Keratinocyte (primary cell): ENCODE results near the gene FGFR2. TPM values are rescaled to one million over a fixed set of nuclear protein-coding genes. Genes with fewer than 3 reads are reported as not detected.

Experiments
- DNase-seq: peaks from one replicate; pipeline ENCODE4 v3.0.0-alpha.2; 2011; ENCODE audit warnings: low read depth, missing footprints, low spot score
- FAIRE-seq: peaks from 2 replicates; lab custom pipeline; 2011; peaks lifted over from hg19 to GRCh38; lab: Jason Lieb, UNC
- H2AFZ ChIP-seq: 2 replicates; pipeline ENCODE4 v1.6.0; 2012; ENCODE audit warnings: low read length, control low read depth, inconsistent platforms; ENCODE audit not compliant: control insufficient read depth
- H3K27ac ChIP-seq: 2 replicates; pipeline ENCODE4 v1.5.1; 2011; ENCODE audit warnings: low read length; ENCODE audit not compliant: control insufficient read depth, insufficient read depth
- H3K27me3 ChIP-seq: 3 replicates; pipeline ENCODE4 v1.6.0; 2011; ENCODE audit warnings: low read length; ENCODE audit not compliant: control insufficient read depth, insufficient read depth; ENCODE audit errors: extremely low read depth
- H3K36me3 ChIP-seq, 2 experiments: 2 replicates in 1 of 2; 3 replicates in 1 of 2; pipeline ENCODE4 v1.5.1; 2011; ENCODE audit warnings: low read length in 2 of 2, mild to moderate bottlenecking in 1 of 2; ENCODE audit not compliant: control insufficient read depth in 2 of 2, insufficient read depth in 2 of 2; ENCODE audit errors: extremely low read depth in 1 of 2
- H3K4me1 ChIP-seq: 3 replicates; pipeline ENCODE4 v1.5.1; 2011; ENCODE audit warnings: low read length; ENCODE audit not compliant: control insufficient read depth, insufficient read depth; ENCODE audit errors: extremely low read depth
- H3K4me2 ChIP-seq: 3 replicates; pipeline ENCODE4 v1.6.0; 2011; ENCODE audit warnings: low read depth, low read length; ENCODE audit not compliant: control insufficient read depth, insufficient read depth; ENCODE audit errors: extremely low read depth
- H3K4me3 ChIP-seq, 3 experiments: fragments of 200-600 bp in 1 of 3; sonication (generic) in 1 of 3; 2 replicates in 2 of 3; 3 replicates in 1 of 3; pipeline ENCODE4 v1.5.1; 2011 to 2016; ENCODE audit warnings: low read length in 3 of 3, mild to moderate bottlenecking in 3 of 3, control low read depth in 2 of 3, inconsistent platforms in 1 of 3, low read depth in 1 of 3, mixed read lengths in 1 of 3, mixed run types in 1 of 3, moderate library complexity in 1 of 3; ENCODE audit not compliant: control insufficient read depth in 2 of 3, insufficient read depth in 2 of 3; ENCODE audit errors: extremely low read depth in 1 of 3
- H3K79me2 ChIP-seq: 2 replicates; pipeline ENCODE4 v1.6.0; 2012; ENCODE audit warnings: low read length; ENCODE audit not compliant: control insufficient read depth, insufficient read depth
- H3K9ac ChIP-seq: 3 replicates; pipeline ENCODE4 v1.6.0; 2011; ENCODE audit warnings: low read length; ENCODE audit not compliant: control insufficient read depth, insufficient read depth; ENCODE audit errors: extremely low read depth
- H3K9me1 ChIP-seq: 3 replicates; pipeline ENCODE4 v1.6.0; 2011; ENCODE audit warnings: low read length; ENCODE audit not compliant: control insufficient read depth, insufficient read depth; ENCODE audit errors: extremely low read depth
- H3K9me3 ChIP-seq: 2 replicates; pipeline ENCODE4 v1.5.1; 2012; ENCODE audit warnings: low read depth, low read length; ENCODE audit not compliant: control insufficient read depth
- H4K20me1 ChIP-seq: 3 replicates; pipeline ENCODE4 v1.6.0; 2011; ENCODE audit warnings: low read length; ENCODE audit not compliant: control insufficient read depth, insufficient read depth; ENCODE audit errors: extremely low read depth
- EZH2 ChIP-seq: IDR thresholded peaks from one replicate; pipeline ENCODE4 v1.6.1; 2012; ENCODE audit warnings: inconsistent platforms, mild to moderate bottlenecking, low read length, moderate library complexity
- dilution Hi-C: fragments of 300-500 bp; cut with MboI; formaldehyde crosslinking; loops from one replicate; pipeline ENCODE4 v1.7.0; 2020; ENCODE audit warnings: low sequenced_read_pairs; ENCODE audit not compliant: extremely low pct_ligation_motif_present
- polyA plus RNA-seq, 5 experiments: library from polyadenylated mRNA; depleted of rRNA in 3 of 5; stranded (reverse) in 3 of 5; stranded (forward) in 1 of 5; unstranded in 1 of 5; fragments of >200 nt; gene quantifications; 1 replicate in 1 of 5; 2 replicates in 3 of 5; 3 replicates in 1 of 5; pipeline versions ENCODE4 v1.2.1 to v1.2.3, GENCODE V29; 2011 to 2012; ENCODE audit warnings: missing spikeins in 2 of 5, low read depth in 1 of 5, low replicate concordance in 1 of 5
- TF ChIP-seq, protein P1 (sequence below), 3 experiments: IDR thresholded peaks in 1 of 3; conservative IDR thresholded peaks in 1 of 3; optimal IDR thresholded peaks in 1 of 3; 2 replicates in 2 of 3; 3 replicates in 1 of 3; pipeline versions ENCODE3 to v1.5.1; 2011; ENCODE audit warnings: low read length in 3 of 3, mild to moderate bottlenecking in 3 of 3, moderate library complexity in 2 of 3, control low read depth in 1 of 3, inconsistent platforms in 1 of 3; ENCODE audit not compliant: insufficient read depth in 2 of 3; ENCODE audit errors: extremely low read depth in 1 of 3

Gene FGFR2
- polyA plus RNA-seq, 1 donor (not counting 4 experiments of a cell fraction or from before 2014, with no cell fraction given), result 20.6 TPM

DNA sequence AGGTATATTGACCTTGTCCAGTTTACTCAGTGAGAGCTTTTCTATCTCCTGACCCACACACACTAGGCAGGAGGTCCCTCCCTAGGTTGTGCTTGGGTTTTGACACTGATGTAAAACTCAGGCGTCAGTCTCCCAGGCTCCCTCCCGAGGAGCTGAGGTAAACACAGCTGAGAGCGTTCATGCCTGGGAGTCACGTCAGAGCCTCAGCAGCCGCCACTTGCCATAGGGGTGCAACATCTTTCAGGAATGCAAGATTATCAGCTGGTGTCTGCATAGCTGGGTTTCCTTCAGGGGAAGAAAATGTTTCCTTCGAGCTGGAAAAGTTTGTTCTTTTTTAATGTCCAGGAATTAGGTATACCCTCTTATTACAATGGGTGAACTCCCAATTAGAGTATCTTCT, 70.6 kb downstream of the FGFR2 start:
- Histone ChIP-seq H4K20me1 (no peaks in the 10 kb centered on the region), H3K9me3 (no peaks in the 10 kb centered on the region), H3K27me3 (no peaks in the 10 kb centered on the region), H3K27ac (peak overlapping the region; percentile 11), H3K9ac (peak overlapping the region; percentile 6), H3K4me1 (peaks cover 45% of the 10 kb centered on the region), H2AFZ (no peak overlapping the region), H3K4me3 (no peak overlapping the region), H3K79me2 (peaks cover 2% of the 10 kb centered on the region), H3K36me3 (peaks cover 3 to 4% of the 10 kb centered on the region in 2 experiments), H3K4me2 (peak overlapping the region; percentile 42), H3K9me1 (no peaks in the 10 kb centered on the region)
- FAIRE-seq, result peak; percentile 87
- TF ChIP-seq, protein P1, sequence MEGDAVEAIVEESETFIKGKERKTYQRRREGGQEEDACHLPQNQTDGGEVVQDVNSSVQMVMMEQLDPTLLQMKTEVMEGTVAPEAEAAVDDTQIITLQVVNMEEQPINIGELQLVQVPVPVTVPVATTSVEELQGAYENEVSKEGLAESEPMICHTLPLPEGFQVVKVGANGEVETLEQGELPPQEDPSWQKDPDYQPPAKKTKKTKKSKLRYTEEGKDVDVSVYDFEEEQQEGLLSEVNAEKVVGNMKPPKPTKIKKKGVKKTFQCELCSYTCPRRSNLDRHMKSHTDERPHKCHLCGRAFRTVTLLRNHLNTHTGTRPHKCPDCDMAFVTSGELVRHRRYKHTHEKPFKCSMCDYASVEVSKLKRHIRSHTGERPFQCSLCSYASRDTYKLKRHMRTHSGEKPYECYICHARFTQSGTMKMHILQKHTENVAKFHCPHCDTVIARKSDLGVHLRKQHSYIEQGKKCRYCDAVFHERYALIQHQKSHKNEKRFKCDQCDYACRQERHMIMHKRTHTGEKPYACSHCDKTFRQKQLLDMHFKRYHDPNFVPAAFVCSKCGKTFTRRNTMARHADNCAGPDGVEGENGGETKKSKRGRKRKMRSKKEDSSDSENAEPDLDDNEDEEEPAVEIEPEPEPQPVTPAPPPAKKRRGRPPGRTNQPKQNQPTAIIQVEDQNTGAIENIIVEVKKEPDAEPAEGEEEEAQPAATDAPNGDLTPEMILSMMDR (optimal IDR thresholded peaks at IDR 0.05 in 1 of 3, IDR thresholded peaks at IDR 0.05 in 1 of 3, conservative IDR thresholded peaks at IDR 0.05 in 1 of 3; ENCODE audit: extremely low read depth in 1 of 3, insufficient read depth in 2 of 3, low read length in 3 of 3), result no peak
- no peak for TF ChIP-seq EZH2
- dilution Hi-C loops, result no loop called here
- DNase-seq, result no peak

DNA sequence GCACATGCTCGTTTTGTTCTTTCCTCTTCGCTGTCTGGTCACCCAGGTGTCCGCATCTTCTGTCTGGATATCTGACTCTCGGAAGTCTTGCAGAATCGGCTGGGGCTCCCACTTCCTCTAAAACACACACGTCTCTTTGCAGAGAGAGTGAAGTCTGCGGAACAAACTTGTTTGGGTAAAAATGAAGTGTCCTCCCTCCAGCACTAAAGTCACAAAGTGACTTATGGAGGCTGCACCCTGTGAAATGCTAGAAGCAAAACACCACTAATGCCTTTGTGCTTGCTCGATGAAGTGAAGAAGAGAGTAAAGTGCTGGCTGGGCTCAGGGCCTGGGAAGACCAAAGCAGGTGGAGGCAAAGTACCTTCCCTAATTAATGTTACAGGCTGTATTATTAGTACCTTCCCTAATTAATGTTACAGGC, 71.4 kb downstream of the FGFR2 start:
- no peaks in the 10 kb centered on the region for H3K9me1 ChIP-seq
- peaks cover 37% of the 10 kb centered on the region for H3K4me1 ChIP-seq
- H3K4me3 ChIP-seq, result no peak overlapping the region
- TF ChIP-seq EZH2, result no peak
- TF ChIP-seq, protein P1 (optimal IDR thresholded peaks at IDR 0.05 in 1 of 3, IDR thresholded peaks at IDR 0.05 in 1 of 3, conservative IDR thresholded peaks at IDR 0.05 in 1 of 3; ENCODE audit: extremely low read depth in 1 of 3, insufficient read depth in 2 of 3, low read length in 3 of 3), result no peak
- H4K20me1 ChIP-seq, result no peaks in the 10 kb centered on the region
- peaks cover 5% of the 10 kb centered on the region for H3K79me2 ChIP-seq
- peaks cover 3 to 4% of the 10 kb centered on the region in 2 experiments for H3K36me3 ChIP-seq
- H3K4me2 ChIP-seq, result no peak overlapping the region
- H3K9ac ChIP-seq, result no peak overlapping the region
- no peaks in the 10 kb centered on the region for H3K9me3 ChIP-seq
- no peak overlapping the region for H2AFZ ChIP-seq
- dilution Hi-C loops, result no loop called here
- H3K27me3 ChIP-seq, result no peaks in the 10 kb centered on the region
- H3K27ac ChIP-seq, result no peak overlapping the region
- DNase-seq (no peak), FAIRE-seq (no peak)
